ENCODE measurements around the gene SELENOH. TPM values are rescaled to one million over a fixed set of nuclear protein-coding genes. Genes with fewer than 3 reads are reported as not detected.

Gene SELENOH
- total and polyA plus RNA-seq, 2 of the 8 experiments (the other 6 are each of a cell fraction or from before 2014, with no cell fraction given), result 243 to 264 TPM

- Histone ChIP-seq H4K5ac (ENCODE audit: insufficient read length, low read depth, low read length) (peak within 1 kb of the TSS; percentile 94), H3K79me1 (ENCODE audit: low read depth, low read length) (peaks cover 2% of the 10 kb centered on the region; the same call in 1 of the 2 replicates), H3K27me3 (replicated peaks in 1 of 4; ENCODE audit: control insufficient read depth in 3 of 4, extremely low read depth in 1 of 4, insufficient read depth in 3 of 4, low read length in 3 of 4) (no peaks in the 10 kb centered on the region), H3K14ac (ENCODE audit: insufficient read length) (no peak within 1 kb of the TSS), H3K4ac (replicated peaks; ENCODE audit: insufficient read length, low read depth, low read length) (peak within 1 kb of the TSS; percentile 44), H3K36me3 (ENCODE audit: control insufficient read depth in 2 of 4, insufficient read depth in 4 of 4, low read length in 3 of 4) (no peaks in the 10 kb centered on the region), H4K91ac (replicated peaks; ENCODE audit: insufficient read length, low read length) (no peak within 1 kb of the TSS), H3K9ac (replicated peaks in 1 of 4; ENCODE audit: extremely low read depth in 1 of 4, low read depth in 3 of 4, low read length in 3 of 4) (peak within 1 kb of the TSS; percentile 89 to 98 (median 92)), H2BK12ac (ENCODE audit: low read depth, low read length) (no peak within 1 kb of the TSS), H2BK20ac (ENCODE audit: low read length) (no peak within 1 kb of the TSS), H2AK5ac (ENCODE audit: low read depth, low read length) (no peak within 1 kb of the TSS), H3K4me1 (replicated peaks in 1 of 4; ENCODE audit: control insufficient read depth in 3 of 4, insufficient read depth in 4 of 4, low read length in 3 of 4) (peaks cover 0 to 10% (median 2%) of the 10 kb centered on the region in 4 experiments; a peak in 1 of 7 replicates), H2AFZ (ENCODE audit: low read length) (peak within 1 kb of the TSS; percentile 90), H3K27ac (ENCODE audit: low read depth, low read length) (peak within 1 kb of the TSS; percentile 93), H3K23me2 (ENCODE audit: low read depth, low read length) (peaks cover 4% of the 10 kb centered on the region; the same call in 1 of the 2 replicates), H3K4me2 (ENCODE audit: insufficient read depth in 1 of 2, low read depth in 2 of 2, low read length in 2 of 2) (peak within 1 kb of the TSS; percentile 68 to 78), H4K8ac (ENCODE audit: extremely low read depth, insufficient read depth, low read length) (no peak within 1 kb of the TSS), H2BK120ac (replicated peaks; ENCODE audit: low read depth, low read length) (no peak within 1 kb of the TSS), H3K9me3 (ENCODE audit: insufficient read depth in 2 of 2, low read depth in 1 of 2, low read length in 1 of 2) (no peaks in the 10 kb centered on the region), H3K18ac (ENCODE audit: extremely low read depth, low read length) (peak within 1 kb of the TSS; percentile 85), H4K20me1 (replicated peaks in 1 of 2; ENCODE audit: control insufficient read depth in 1 of 2, insufficient read depth in 2 of 2, low read length in 2 of 2) (peaks cover 3 to 4% of the 10 kb centered on the region in 2 experiments), H2BK5ac (ENCODE audit: low read depth, low read length) (no peak within 1 kb of the TSS), H3K4me3 (ENCODE audit: extremely low read depth in 1 of 4, insufficient read depth in 2 of 4, low read depth in 3 of 4, low read length in 4 of 4) (peak within 1 kb of the TSS; percentile 88 to 97 (median 91)), H3K23ac (ENCODE audit: insufficient read length) (no peak within 1 kb of the TSS), H2BK15ac (ENCODE audit: low read length) (no peak within 1 kb of the TSS), H3K56ac (replicated peaks; ENCODE audit: insufficient read length, low read depth, low read length) (peak within 1 kb of the TSS; percentile 50), H3K79me2 (ENCODE audit: control insufficient read depth in 1 of 2, insufficient read depth in 2 of 2, low read length in 2 of 2) (peaks cover 33 to 49% of the 10 kb centered on the region in 2 experiments)
- CTCF ChIA-PET (ENCODE audit: partially characterized antibody), result interaction anchor here (0.7 to 10.0 kb wide), 10 partner anchors 10 to 762 kb away, joined by 3 to 119 read pairs (median 3); partner anchors contain the start of gene BTBD18
- POLR2A ChIA-PET (ENCODE audit: partially characterized antibody), result interaction anchor here (0.7 to 14.5 kb wide), 18 partner anchors 9 to 114 kb away, joined by 3 to 329 read pairs (median 4); partner anchors contain the start of genes BTBD18, MED19, SELENOH and TMX2
- FAIRE-seq (peak; percentile 87), DNase-seq (ENCODE audit: low read depth in 1 of 2, low spot score in 2 of 2) (peak; percentile 71 to 84)
- WGBS, 2 experiments (ENCODE audit: extremely low coverage in 1 of 2, insufficient coverage in 1 of 2, insufficient read length in 1 of 2, insufficient replicate concordance in 2 of 2, low coverage in 1 of 2, low lambda C conversion rate in 2 of 2, missing lambda C conversion rate in 1 of 2), result 8% methylated on average over 13 of the region's 13 CpGs; no CpG with 5 or more reads in 1 of the 2 experiments
- no peak for TF ChIP-seq BRCA1 (IDR thresholded peaks at IDR 0.05; ENCODE audit: low read depth, low read length)
These were observed 20.3 kb downstream of the SELENOH start, which contains the start of gene CTNND1 for GRCh38 chr11:57761301-57762234. TSS of gene CTNND1 (plus strand) at chr11:57761802. CDS start at chr11:57791479, 29,677 bp downstream.
